SK-N-SH (cell line): ENCODE measurements around the gene SCN2A. TPM values are rescaled to one million over a fixed set of nuclear protein-coding genes. Genes with fewer than 3 reads are reported as not detected.

ENCODE experiments used
- CTCF ChIA-PET: fragments of 300-600, 350-600 bp; formaldehyde crosslinking; extraction: SDS; loops from one replicate; lab custom pipeline; 2021; lab: Yijun Ruan, JAX
- POLR2A ChIA-PET: fragments of 350-600 bp; sonication (Branson Sonifier 250); formaldehyde crosslinking; extraction: SDS; loops from one replicate; lab custom pipeline; 2020; ENCODE audit warnings: antibody characterized with exemption, inconsistent platforms; lab: Yijun Ruan, JAX
- DNase-seq: peaks from one replicate; pipeline ENCODE4 v3.0.0; 2012
- H2AFZ ChIP-seq: fragments of 200-600 bp; sonication (generic); 2 replicates; pipeline ENCODE4 v1.8.1; 2016; ENCODE audit warnings: antibody characterized with exemption, mild to moderate bottlenecking, low read depth
- H3F3A ChIP-seq: fragments of 200-600 bp; sonication (generic); replicated peaks from 2 replicates; pipeline ENCODE3; 2016; ENCODE audit warnings: antibody characterized with exemption, mild to moderate bottlenecking; ENCODE audit not compliant: insufficient read depth
- H3K27ac ChIP-seq, 2 experiments: fragments of 200-500 bp in 1 of 2; fragments of 200-600 bp in 1 of 2; sonication (Bioruptor generic) in 1 of 2; sonication (generic), shearing (Covaris generic) in 1 of 2; 2 replicates each; pipeline versions ENCODE4 v1.5.1 to v1.6.1; 2014 to 2016; ENCODE audit warnings: low read depth in 2 of 2, inconsistent platforms in 1 of 2, low read length in 1 of 2, mild to moderate bottlenecking in 1 of 2, mixed read lengths in 1 of 2
- H3K27me3 ChIP-seq: fragments of 200-600 bp; sonication (generic), shearing (Covaris generic); 2 replicates; pipeline ENCODE4 v1.6.1; 2016; ENCODE audit warnings: mixed run types; ENCODE audit not compliant: insufficient read depth
- H3K36me3 ChIP-seq, 2 experiments: fragments of 200-500 bp in 1 of 2; fragments of 200-600 bp in 1 of 2; sonication (Bioruptor generic) in 1 of 2; sonication (generic) in 1 of 2; replicated peaks in 1 of 2; 2 replicates each; pipeline versions ENCODE3 to v1.5.1; 2014 to 2016; ENCODE audit warnings: low read length in 1 of 2, mild to moderate bottlenecking in 1 of 2; ENCODE audit not compliant: insufficient read depth in 2 of 2, control insufficient read depth in 1 of 2
- H3K4me1 ChIP-seq, 2 experiments: fragments of 200-500 bp in 1 of 2; fragments of 200-600 bp in 1 of 2; sonication (Bioruptor generic) in 1 of 2; sonication (generic), shearing (Covaris generic) in 1 of 2; 2 replicates each; pipeline versions ENCODE4 v1.5.1 to v1.6.1; 2014 to 2016; ENCODE audit warnings: low read depth in 1 of 2, low read length in 1 of 2, mixed run types in 1 of 2; ENCODE audit not compliant: insufficient read depth in 2 of 2, control insufficient read depth in 1 of 2
- H3K4me2 ChIP-seq: fragments of 200-600 bp; sonication (generic), shearing (Covaris generic); 2 replicates; pipeline ENCODE4 v1.6.1; 2017; ENCODE audit warnings: mixed run types
- H3K4me3 ChIP-seq, 2 experiments: fragments of 200-500 bp in 1 of 2; fragments of 200-600 bp in 1 of 2; sonication (Bioruptor generic) in 1 of 2; sonication (generic), shearing (Covaris generic) in 1 of 2; 2 replicates each; pipeline versions ENCODE4 v1.5.1 to v1.8.1; 2014 to 2016; ENCODE audit warnings: low read depth in 2 of 2, inconsistent platforms in 1 of 2, low read length in 1 of 2, mild to moderate bottlenecking in 1 of 2, mixed read lengths in 1 of 2, moderate library complexity in 1 of 2
- H3K79me2 ChIP-seq: fragments of 200-600 bp; sonication (generic); 2 replicates; pipeline ENCODE4 v1.8.1; 2017; ENCODE audit warnings: mild to moderate bottlenecking; ENCODE audit not compliant: insufficient read depth
- H3K9ac ChIP-seq: fragments of 200-600 bp; sonication (generic); 2 replicates; pipeline ENCODE4 v1.6.1; 2017; ENCODE audit warnings: mixed run types
- H3K9me2 ChIP-seq: fragments of 200-600 bp; sonication (generic); 2 replicates; pipeline ENCODE4 v1.6.1; 2017; ENCODE audit warnings: mixed run types
- H3K9me3 ChIP-seq: fragments of 200-600 bp; sonication (generic); 2 replicates; pipeline ENCODE4 v1.6.1; 2017; ENCODE audit warnings: mixed run types, mild to moderate bottlenecking, moderate library complexity
- H4K20me1 ChIP-seq: fragments of 200-600 bp; sonication (generic); 2 replicates; pipeline ENCODE4 v1.6.1; 2017; ENCODE audit warnings: mild to moderate bottlenecking, mixed run types; ENCODE audit not compliant: insufficient read depth
- FOSL2 ChIP-seq: IDR thresholded peaks from 2 replicates; pipeline ENCODE4 v1.4.0; 2012; ENCODE audit warnings: low read depth, mild to moderate bottlenecking, moderate library complexity, borderline replicate concordance
- FOXJ3 ChIP-seq: sonication (generic); formaldehyde crosslinking; IDR thresholded peaks from 2 replicates; pipeline ENCODE4 v1.5.1; 2020; ENCODE audit warnings: mild to moderate bottlenecking, missing genetic modification reagents
- FOXM1 ChIP-seq: IDR thresholded peaks from 2 replicates; pipeline ENCODE4 v1.4.0; 2012; ENCODE audit warnings: low read depth, mild to moderate bottlenecking
- MEF2A ChIP-seq: IDR thresholded peaks from 2 replicates; pipeline ENCODE4 v1.4.0; 2012; ENCODE audit warnings: low read depth, borderline replicate concordance
- NFIC ChIP-seq: IDR thresholded peaks from 2 replicates; pipeline ENCODE4 v1.4.0; 2012; ENCODE audit warnings: borderline replicate concordance
- NRF1 ChIP-seq: IDR thresholded peaks from 2 replicates; pipeline ENCODE4 v1.6.1; 2012; ENCODE audit warnings: low read depth, mild to moderate bottlenecking, low read length
- RAD21 ChIP-seq: IDR thresholded peaks from 2 replicates; pipeline ENCODE4 v1.6.1; 2012; ENCODE audit warnings: mild to moderate bottlenecking, low read length
- RFX5 ChIP-seq: IDR thresholded peaks from 2 replicates; pipeline ENCODE4 v1.6.1; 2012; ENCODE audit warnings: mild to moderate bottlenecking, improper control_type of control experiment, low read length
- RXRA ChIP-seq: IDR thresholded peaks from 2 replicates; pipeline ENCODE4 v1.4.0; 2012; ENCODE audit warnings: low read depth, mild to moderate bottlenecking, borderline replicate concordance
- SIN3A ChIP-seq: IDR thresholded peaks from 2 replicates; pipeline ENCODE4 v1.6.1; 2012; ENCODE audit warnings: low read depth, mild to moderate bottlenecking, low read length, moderate library complexity, borderline replicate concordance
- TEAD4 ChIP-seq: IDR thresholded peaks from 2 replicates; pipeline ENCODE4 v1.4.0; 2012; ENCODE audit warnings: mild to moderate bottlenecking, borderline replicate concordance; ENCODE audit not compliant: insufficient read depth
- YY1 ChIP-seq: IDR thresholded peaks from 2 replicates; pipeline ENCODE4 v1.4.0; 2012; ENCODE audit warnings: low read depth, mild to moderate bottlenecking
- WGBS: methylation state at CpG from one replicate; pipeline ENCODE4 v1.1.6; 2017; ENCODE audit warnings: low lambda C conversion rate; 5-methylcytosine and 5-hydroxymethylcytosine counted together
- polyA plus RNA-seq, 3 experiments: library from polyadenylated mRNA; depleted of rRNA; stranded (reverse); fragments of >200 nt; gene quantifications; 2 replicates each; pipeline ENCODE4 v1.2.3, GENCODE V29; 2012
- TF ChIP-seq, protein P1 (sequence below): fragments of 200-600 bp; sonication (generic); IDR thresholded peaks from 2 replicates; pipeline ENCODE4 v1.6.1; 2017; ENCODE audit warnings: antibody characterized with exemption, mild to moderate bottlenecking, moderate library complexity
- TF ChIP-seq, protein P2 (sequence below): IDR thresholded peaks from 2 replicates; pipeline ENCODE4 v1.4.0; 2012; ENCODE audit warnings: low read depth, borderline replicate concordance
- TF ChIP-seq, protein P3 (sequence below): IDR thresholded peaks from 2 replicates; pipeline ENCODE4 v1.4.0; 2012; ENCODE audit warnings: low read depth, borderline replicate concordance
- TF ChIP-seq, protein P4 (sequence below): fragments of 150-350 bp; IDR thresholded peaks from 2 replicates; pipeline ENCODE4 v1.6.1; 2016; ENCODE audit warnings: mild to moderate bottlenecking, low read depth, low read length
- TF ChIP-seq, protein P5 (sequence below): IDR thresholded peaks from 2 replicates; pipeline ENCODE4 v1.6.1; 2012; ENCODE audit warnings: mild to moderate bottlenecking, low read depth, low read length, moderate library complexity
- TF ChIP-seq, protein P6 (sequence below): IDR thresholded peaks from 2 replicates; pipeline ENCODE4; 2012

Gene SCN2A
- polyA plus RNA-seq, 1 of the 3 experiments (the other 2 are of a cell fraction), result 5.1 TPM

DNA sequence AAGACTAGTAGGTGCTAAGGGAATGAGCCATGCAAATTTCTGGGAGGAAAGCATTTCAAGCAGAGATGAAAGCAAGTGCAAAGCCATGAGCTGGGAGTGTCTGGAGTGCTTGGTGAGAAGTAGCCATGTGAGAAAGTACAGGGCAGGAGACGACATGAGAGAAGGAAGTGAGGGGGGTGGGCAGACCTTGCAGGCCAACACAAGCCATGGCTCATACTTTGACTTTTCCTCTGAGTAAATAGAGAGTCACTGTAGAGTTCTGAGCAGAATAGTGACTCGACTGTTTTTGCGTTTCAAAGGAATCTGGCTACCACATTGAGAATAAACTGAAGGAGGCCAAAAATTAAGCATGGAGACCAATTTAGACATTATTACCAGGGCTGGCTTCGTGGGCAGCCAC, 42.2 kb downstream of the SCN2A start:
- 50% methylated on average over 4 of the region's 4 CpGs for WGBS
- Histone ChIP-seq H3K36me3 (no peaks in the 10 kb centered on the region), H4K20me1 (no peaks in the 10 kb centered on the region), H3K9ac (no peak overlapping the region), H3K9me3 (no peaks in the 10 kb centered on the region), H3K9me2 (no peaks in the 10 kb centered on the region), H2AFZ (peak overlapping the region; percentile 41; the same call in 1 of the 2 replicates), H3F3A (no peaks in the 10 kb centered on the region), H3K27ac (no peak overlapping the region), H3K27me3 (no peaks in the 10 kb centered on the region), H3K4me1 (no peaks in the 10 kb centered on the region), H3K4me3 (no peak overlapping the region), H3K79me2 (no peaks in the 10 kb centered on the region), H3K4me2 (no peak overlapping the region)
- CTCF ChIA-PET, result no interaction called here
- POLR2A ChIA-PET, result no interaction called here
- TF ChIP-seq, protein P1, sequence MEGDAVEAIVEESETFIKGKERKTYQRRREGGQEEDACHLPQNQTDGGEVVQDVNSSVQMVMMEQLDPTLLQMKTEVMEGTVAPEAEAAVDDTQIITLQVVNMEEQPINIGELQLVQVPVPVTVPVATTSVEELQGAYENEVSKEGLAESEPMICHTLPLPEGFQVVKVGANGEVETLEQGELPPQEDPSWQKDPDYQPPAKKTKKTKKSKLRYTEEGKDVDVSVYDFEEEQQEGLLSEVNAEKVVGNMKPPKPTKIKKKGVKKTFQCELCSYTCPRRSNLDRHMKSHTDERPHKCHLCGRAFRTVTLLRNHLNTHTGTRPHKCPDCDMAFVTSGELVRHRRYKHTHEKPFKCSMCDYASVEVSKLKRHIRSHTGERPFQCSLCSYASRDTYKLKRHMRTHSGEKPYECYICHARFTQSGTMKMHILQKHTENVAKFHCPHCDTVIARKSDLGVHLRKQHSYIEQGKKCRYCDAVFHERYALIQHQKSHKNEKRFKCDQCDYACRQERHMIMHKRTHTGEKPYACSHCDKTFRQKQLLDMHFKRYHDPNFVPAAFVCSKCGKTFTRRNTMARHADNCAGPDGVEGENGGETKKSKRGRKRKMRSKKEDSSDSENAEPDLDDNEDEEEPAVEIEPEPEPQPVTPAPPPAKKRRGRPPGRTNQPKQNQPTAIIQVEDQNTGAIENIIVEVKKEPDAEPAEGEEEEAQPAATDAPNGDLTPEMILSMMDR, result no peak
- TF ChIP-seq MEF2A (no peak), TEAD4 (no peak), RFX5 (no peak), NFIC (no peak), NRF1 (no peak), FOXM1 (no peak), SIN3A (no peak), YY1 (no peak), RXRA (no peak), FOXJ3 (CRISPR knock-in tag) (no peak), FOSL2 (no peak), RAD21 (no peak)
- TF ChIP-seq, protein P2, sequence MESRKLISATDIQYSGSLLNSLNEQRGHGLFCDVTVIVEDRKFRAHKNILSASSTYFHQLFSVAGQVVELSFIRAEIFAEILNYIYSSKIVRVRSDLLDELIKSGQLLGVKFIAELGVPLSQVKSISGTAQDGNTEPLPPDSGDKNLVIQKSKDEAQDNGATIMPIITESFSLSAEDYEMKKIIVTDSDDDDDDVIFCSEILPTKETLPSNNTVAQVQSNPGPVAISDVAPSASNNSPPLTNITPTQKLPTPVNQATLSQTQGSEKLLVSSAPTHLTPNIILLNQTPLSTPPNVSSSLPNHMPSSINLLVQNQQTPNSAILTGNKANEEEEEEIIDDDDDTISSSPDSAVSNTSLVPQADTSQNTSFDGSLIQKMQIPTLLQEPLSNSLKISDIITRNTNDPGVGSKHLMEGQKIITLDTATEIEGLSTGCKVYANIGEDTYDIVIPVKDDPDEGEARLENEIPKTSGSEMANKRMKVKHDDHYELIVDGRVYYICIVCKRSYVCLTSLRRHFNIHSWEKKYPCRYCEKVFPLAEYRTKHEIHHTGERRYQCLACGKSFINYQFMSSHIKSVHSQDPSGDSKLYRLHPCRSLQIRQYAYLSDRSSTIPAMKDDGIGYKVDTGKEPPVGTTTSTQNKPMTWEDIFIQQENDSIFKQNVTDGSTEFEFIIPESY, result no peak
- TF ChIP-seq, protein P3, sequence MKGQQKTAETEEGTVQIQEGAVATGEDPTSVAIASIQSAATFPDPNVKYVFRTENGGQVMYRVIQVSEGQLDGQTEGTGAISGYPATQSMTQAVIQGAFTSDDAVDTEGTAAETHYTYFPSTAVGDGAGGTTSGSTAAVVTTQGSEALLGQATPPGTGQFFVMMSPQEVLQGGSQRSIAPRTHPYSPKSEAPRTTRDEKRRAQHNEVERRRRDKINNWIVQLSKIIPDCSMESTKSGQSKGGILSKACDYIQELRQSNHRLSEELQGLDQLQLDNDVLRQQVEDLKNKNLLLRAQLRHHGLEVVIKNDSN, result no peak
- TF ChIP-seq, protein P4, sequence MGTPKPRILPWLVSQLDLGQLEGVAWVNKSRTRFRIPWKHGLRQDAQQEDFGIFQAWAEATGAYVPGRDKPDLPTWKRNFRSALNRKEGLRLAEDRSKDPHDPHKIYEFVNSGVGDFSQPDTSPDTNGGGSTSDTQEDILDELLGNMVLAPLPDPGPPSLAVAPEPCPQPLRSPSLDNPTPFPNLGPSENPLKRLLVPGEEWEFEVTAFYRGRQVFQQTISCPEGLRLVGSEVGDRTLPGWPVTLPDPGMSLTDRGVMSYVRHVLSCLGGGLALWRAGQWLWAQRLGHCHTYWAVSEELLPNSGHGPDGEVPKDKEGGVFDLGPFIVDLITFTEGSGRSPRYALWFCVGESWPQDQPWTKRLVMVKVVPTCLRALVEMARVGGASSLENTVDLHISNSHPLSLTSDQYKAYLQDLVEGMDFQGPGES, result no peak
- TF ChIP-seq, protein P5, sequence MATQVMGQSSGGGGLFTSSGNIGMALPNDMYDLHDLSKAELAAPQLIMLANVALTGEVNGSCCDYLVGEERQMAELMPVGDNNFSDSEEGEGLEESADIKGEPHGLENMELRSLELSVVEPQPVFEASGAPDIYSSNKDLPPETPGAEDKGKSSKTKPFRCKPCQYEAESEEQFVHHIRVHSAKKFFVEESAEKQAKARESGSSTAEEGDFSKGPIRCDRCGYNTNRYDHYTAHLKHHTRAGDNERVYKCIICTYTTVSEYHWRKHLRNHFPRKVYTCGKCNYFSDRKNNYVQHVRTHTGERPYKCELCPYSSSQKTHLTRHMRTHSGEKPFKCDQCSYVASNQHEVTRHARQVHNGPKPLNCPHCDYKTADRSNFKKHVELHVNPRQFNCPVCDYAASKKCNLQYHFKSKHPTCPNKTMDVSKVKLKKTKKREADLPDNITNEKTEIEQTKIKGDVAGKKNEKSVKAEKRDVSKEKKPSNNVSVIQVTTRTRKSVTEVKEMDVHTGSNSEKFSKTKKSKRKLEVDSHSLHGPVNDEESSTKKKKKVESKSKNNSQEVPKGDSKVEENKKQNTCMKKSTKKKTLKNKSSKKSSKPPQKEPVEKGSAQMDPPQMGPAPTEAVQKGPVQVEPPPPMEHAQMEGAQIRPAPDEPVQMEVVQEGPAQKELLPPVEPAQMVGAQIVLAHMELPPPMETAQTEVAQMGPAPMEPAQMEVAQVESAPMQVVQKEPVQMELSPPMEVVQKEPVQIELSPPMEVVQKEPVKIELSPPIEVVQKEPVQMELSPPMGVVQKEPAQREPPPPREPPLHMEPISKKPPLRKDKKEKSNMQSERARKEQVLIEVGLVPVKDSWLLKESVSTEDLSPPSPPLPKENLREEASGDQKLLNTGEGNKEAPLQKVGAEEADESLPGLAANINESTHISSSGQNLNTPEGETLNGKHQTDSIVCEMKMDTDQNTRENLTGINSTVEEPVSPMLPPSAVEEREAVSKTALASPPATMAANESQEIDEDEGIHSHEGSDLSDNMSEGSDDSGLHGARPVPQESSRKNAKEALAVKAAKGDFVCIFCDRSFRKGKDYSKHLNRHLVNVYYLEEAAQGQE, result no peak
- TF ChIP-seq, protein P6, sequence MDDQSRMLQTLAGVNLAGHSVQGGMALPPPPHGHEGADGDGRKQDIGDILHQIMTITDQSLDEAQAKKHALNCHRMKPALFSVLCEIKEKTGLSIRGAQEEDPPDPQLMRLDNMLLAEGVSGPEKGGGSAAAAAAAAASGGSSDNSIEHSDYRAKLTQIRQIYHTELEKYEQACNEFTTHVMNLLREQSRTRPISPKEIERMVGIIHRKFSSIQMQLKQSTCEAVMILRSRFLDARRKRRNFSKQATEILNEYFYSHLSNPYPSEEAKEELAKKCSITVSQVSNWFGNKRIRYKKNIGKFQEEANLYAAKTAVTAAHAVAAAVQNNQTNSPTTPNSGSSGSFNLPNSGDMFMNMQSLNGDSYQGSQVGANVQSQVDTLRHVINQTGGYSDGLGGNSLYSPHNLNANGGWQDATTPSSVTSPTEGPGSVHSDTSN, result no peak
- DNase-seq, result no peak
